Naive B cell (primary cell): ENCODE measurements around the gene HSPA1L. TPM values are rescaled to one million over a fixed set of nuclear protein-coding genes. Genes with fewer than 3 reads are reported as not detected.

Experiments used
- ATAC-seq, 2 donors: fragments of 150-1000 bp; cut with Tn5 transposase; 2 replicates each; pipeline ENCODE4 v1.10.0; 2021; ENCODE audit warnings: low read depth in 2 of 2, mild to moderate bottlenecking in 2 of 2, moderate library complexity in 2 of 2
- DNase-seq: peaks from one replicate; pipeline ENCODE4 v3.0.0; 2022
- H3K27ac Mint-ChIP-seq, 6 donors: one replicate each; pipeline ENCODE4 v1.8.0; 2020 to 2022; ENCODE audit warnings: mild to moderate bottlenecking in 6 of 6, mixed read lengths in 6 of 6, moderate library complexity in 5 of 6, inconsistent platforms in 2 of 6
- H3K27me3 Mint-ChIP-seq, 3 donors: one replicate each; pipeline ENCODE4 v1.8.0; 2021 to 2022; ENCODE audit warnings: mixed read lengths in 3 of 3, mild to moderate bottlenecking in 1 of 3
- H3K36me3 Mint-ChIP-seq, 2 donors: one replicate each; pipeline ENCODE4 v1.8.0; 2020 to 2022; ENCODE audit warnings: mixed read lengths in 2 of 2, inconsistent platforms in 1 of 2, mild to moderate bottlenecking in 1 of 2
- H3K4me1 Mint-ChIP-seq, 3 donors: one replicate each; pipeline ENCODE4 v1.8.0; 2020 to 2022; ENCODE audit warnings: mixed read lengths in 3 of 3, inconsistent platforms in 1 of 3, mild to moderate bottlenecking in 1 of 3, moderate library complexity in 1 of 3
- H3K4me3 Mint-ChIP-seq, 8 donors: one replicate each; pipeline ENCODE4 v1.8.0; 2020 to 2022; ENCODE audit warnings: mild to moderate bottlenecking in 8 of 8, mixed read lengths in 8 of 8, moderate library complexity in 8 of 8, inconsistent platforms in 2 of 8
- H3K9me3 Mint-ChIP-seq, 7 donors: one replicate each; pipeline ENCODE4 v1.8.0; 2020 to 2022; ENCODE audit warnings: mixed read lengths in 7 of 7, mild to moderate bottlenecking in 5 of 7, inconsistent platforms in 2 of 7, moderate library complexity in 1 of 7
- polyA plus RNA-seq, 6 donors: library from polyadenylated mRNA; unstranded; fragments of 300-500 nt; fragmentation: Illumina TruSeq; gene quantifications; one replicate each; pipeline ENCODE4 v1.2.3, GENCODE V29; 2021; ENCODE audit warnings: low read depth in 6 of 6

Gene HSPA1L
- polyA plus RNA-seq, 6 donors from 2014 or later = 0.45 to 1.4 (median 0.71) TPM; not detected in 1

GRCh38 chr6:31768363-31769257 lies 46.5 kb downstream of the HSPA1L start:
- Mint-ChIP-seq H3K4me3 (no peak overlapping the region), H3K36me3 (no peaks in the 10 kb centered on the region), H3K9me3 (no peaks in the 10 kb centered on the region), H3K27ac (peak overlapping the region in 1 of 6 donors; percentile 37), H3K27me3 (no peaks in the 10 kb centered on the region), H3K4me1 (peaks cover 6 to 12% (median 8%) of the 10 kb centered on the region in 3 donors)
- ATAC-seq (no peak), DNase-seq (no peak)

- Mint-ChIP-seq H3K4me3 (no peak overlapping the region), H3K9me3 (no peaks in the 10 kb centered on the region), H3K27me3 (no peaks in the 10 kb centered on the region), H3K27ac (peak overlapping the region in 1 of 6 donors; percentile 14), H3K36me3 (no peaks in the 10 kb centered on the region), H3K4me1 (peaks cover 6 to 8% (median 8%) of the 10 kb centered on the region in 3 donors)
- DNase-seq (no peak), ATAC-seq (no peak)
Measured at GRCh38 chr6:31767096-31767645, 47.9 kb downstream of the HSPA1L start.

GRCh38 chr6:31765910-31766794 lies 48.9 kb downstream of the HSPA1L start:
- H3K4me3 Mint-ChIP-seq = no peak overlapping the region
- no peak for DNase-seq
- H3K27ac Mint-ChIP-seq = no peak overlapping the region
- no peaks in the 10 kb centered on the region for H3K27me3 Mint-ChIP-seq
- H3K4me1 Mint-ChIP-seq = peaks cover 8% of the 10 kb centered on the region in 3 donors
- no peaks in the 10 kb centered on the region for H3K9me3 Mint-ChIP-seq
- peaks cover 0 to 2% of the 10 kb centered on the region in 2 donors for H3K36me3 Mint-ChIP-seq
- ATAC-seq = no peak

GRCh38 chr6:31765559-31765909 lies 49.5 kb downstream of the HSPA1L start:
- DNase-seq = no peak
- Mint-ChIP-seq H3K9me3 (no peaks in the 10 kb centered on the region), H3K27ac (no peak overlapping the region), H3K4me1 (peaks cover 8 to 13% (median 8%) of the 10 kb centered on the region in 3 donors), H3K27me3 (no peaks in the 10 kb centered on the region), H3K36me3 (peaks cover 0 to 8% of the 10 kb centered on the region in 2 donors), H3K4me3 (no peak overlapping the region)
- ATAC-seq = no peak

- peaks cover 0 to 16% of the 10 kb centered on the region in 2 donors for H3K36me3 Mint-ChIP-seq
- H3K4me1 Mint-ChIP-seq = peaks cover 0 to 6% (median under 1%) of the 10 kb centered on the region in 3 donors
- H3K9me3 Mint-ChIP-seq = no peaks in the 10 kb centered on the region
- no peaks in the 10 kb centered on the region for H3K27me3 Mint-ChIP-seq
- H3K27ac Mint-ChIP-seq = peak overlapping the region in 2 of 6 donors; percentile 35 to 37
- DNase-seq (no peak), ATAC-seq (no peak)
- no peak overlapping the region for H3K4me3 Mint-ChIP-seq
Measured at GRCh38 chr6:31764198-31764597, 50.9 kb downstream of the HSPA1L start.

- no peak for DNase-seq
- Mint-ChIP-seq H3K27ac (peak overlapping the region in 1 of 6 donors; percentile 0), H3K4me1 (peaks cover 0 to 6% (median 0%) of the 10 kb centered on the region in 3 donors), H3K9me3 (no peaks in the 10 kb centered on the region), H3K36me3 (peaks cover 0 to 16% of the 10 kb centered on the region in 2 donors), H3K27me3 (no peaks in the 10 kb centered on the region), H3K4me3 (peak overlapping the region in 1 of 8 donors; percentile 76)
- no peak for ATAC-seq
Measured at GRCh38 chr6:31763619-31763940, 51.5 kb downstream of the HSPA1L start.

- Mint-ChIP-seq H3K27me3 (no peaks in the 10 kb centered on the region), H3K27ac (peak overlapping the region in 1 of 6 donors; percentile 42), H3K36me3 (peaks cover 0 to 20% of the 10 kb centered on the region in 2 donors), H3K9me3 (no peaks in the 10 kb centered on the region), H3K4me3 (peak overlapping the region in 1 of 8 donors; percentile 76), H3K4me1 (peaks cover 0 to 9% (median 0%) of the 10 kb centered on the region in 3 donors)
- DNase-seq (no peak), ATAC-seq (no peak)
Measured at GRCh38 chr6:31762878-31763618, 52.0 kb downstream of the HSPA1L start.

- Mint-ChIP-seq H3K4me1 (peaks cover 0 to 10% (median 0%) of the 10 kb centered on the region in 3 donors), H3K27me3 (no peaks in the 10 kb centered on the region), H3K27ac (peak within 1 kb of the TSS in 1 of 6 donors; percentile 42), H3K36me3 (peaks cover 0 to 23% of the 10 kb centered on the region in 2 donors), H3K9me3 (no peaks in the 10 kb centered on the region), H3K4me3 (peak within 1 kb of the TSS in 1 of 8 donors; percentile 76)
- DNase-seq (no peak), ATAC-seq (no peak)
Measured at GRCh38 chr6:31762356-31762755, 52.7 kb downstream of the HSPA1L start, which contains the start of gene SAPCD1. Gene SAPCD1 (plus strand): TSS chr6:31762656. CDS start chr6:31763055, 399 bp downstream.

- Mint-ChIP-seq H3K36me3 (peaks cover 0 to 23% of the 10 kb centered on the region in 2 donors), H3K4me3 (no peak overlapping the region), H3K27ac (peak overlapping the region in 1 of 6 donors; percentile 72), H3K27me3 (no peaks in the 10 kb centered on the region), H3K9me3 (no peaks in the 10 kb centered on the region), H3K4me1 (peaks cover 0 to 10% (median 0%) of the 10 kb centered on the region in 3 donors)
- no peak for ATAC-seq
- DNase-seq = no peak
Measured at GRCh38 chr6:31761343-31761742, 53.7 kb downstream of the HSPA1L start.

- H3K27ac Mint-ChIP-seq = peak overlapping the region in 2 of 6 donors; percentile 31 to 72
- ATAC-seq (no peak), DNase-seq (no peak)
- no peaks in the 10 kb centered on the region for H3K27me3 Mint-ChIP-seq
- peaks cover 0 to 10% (median 0%) of the 10 kb centered on the region in 3 donors for H3K4me1 Mint-ChIP-seq
- peaks cover 0 to 23% of the 10 kb centered on the region in 2 donors for H3K36me3 Mint-ChIP-seq
- H3K4me3 Mint-ChIP-seq = no peak overlapping the region
- H3K9me3 Mint-ChIP-seq = no peaks in the 10 kb centered on the region
Measured at GRCh38 chr6:31760790-31761189, 54.3 kb downstream of the HSPA1L start.
